CD4-positive, alpha-beta T cell treated with Interleukin-2 at 100 ng/mL for 4 hours (primary cell): ENCODE data around the gene TUBA4B.

ENCODE experiments used
- DNase-seq: peaks from one replicate; pipeline ENCODE4 v3.0.0-alpha.2; 2020; ENCODE audit warnings: low spot score

Gene TUBA4B

DNA sequence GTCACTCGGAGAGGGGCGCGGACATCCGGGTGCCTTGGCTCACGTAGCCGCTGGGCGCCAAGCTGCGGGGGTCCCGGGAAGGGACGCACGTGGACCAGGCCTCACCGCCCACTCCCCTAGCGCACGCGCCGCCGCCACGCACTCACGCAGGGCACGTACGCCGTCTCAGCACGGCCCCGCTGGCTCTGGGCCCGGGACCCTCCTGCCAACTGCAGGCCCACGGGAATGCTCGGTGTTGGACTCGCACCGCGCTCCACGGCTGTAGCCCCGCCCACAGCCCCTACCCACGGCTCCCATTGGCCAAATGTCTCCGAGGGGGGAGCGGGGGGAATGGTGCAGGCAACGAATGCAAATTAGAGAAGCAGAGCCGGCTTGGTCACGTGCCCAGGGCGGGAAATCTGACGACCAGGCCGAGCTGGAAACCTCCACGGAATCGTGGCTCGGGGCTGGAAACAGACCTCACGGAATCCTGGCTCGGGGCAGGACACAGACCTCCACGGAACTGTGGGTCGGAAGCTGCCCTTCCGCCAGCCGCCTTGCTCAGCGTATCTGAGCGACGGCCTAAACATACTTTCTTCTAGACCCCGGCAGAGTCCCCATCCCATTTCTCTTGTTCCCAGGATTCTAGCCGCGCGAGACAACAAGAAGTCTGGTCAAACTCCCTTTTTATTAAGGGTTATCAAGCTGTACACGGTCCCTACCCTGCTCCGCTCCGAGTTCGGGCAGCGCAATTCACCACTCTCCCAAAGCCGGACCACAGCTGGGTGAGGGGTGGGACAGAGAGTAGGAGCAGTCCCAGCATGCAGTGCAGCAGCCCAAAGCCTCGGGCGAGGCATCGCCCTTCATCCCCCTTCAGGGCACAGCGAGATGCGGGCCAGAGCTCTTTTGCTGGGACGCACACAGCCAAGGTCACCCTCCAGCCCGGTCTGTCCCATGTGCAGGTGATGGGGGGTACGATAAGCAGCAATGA, 34.0 kb upstream of the TUBA4B start, which contains the start of gene ABCB6:
TSS of gene ABCB6 (minus strand) at position 227 of the 970 bp plus-strand sequence. CDS start 285 bp downstream, outside the sequence.
- peak; percentile 89 for DNase-seq

DNA sequence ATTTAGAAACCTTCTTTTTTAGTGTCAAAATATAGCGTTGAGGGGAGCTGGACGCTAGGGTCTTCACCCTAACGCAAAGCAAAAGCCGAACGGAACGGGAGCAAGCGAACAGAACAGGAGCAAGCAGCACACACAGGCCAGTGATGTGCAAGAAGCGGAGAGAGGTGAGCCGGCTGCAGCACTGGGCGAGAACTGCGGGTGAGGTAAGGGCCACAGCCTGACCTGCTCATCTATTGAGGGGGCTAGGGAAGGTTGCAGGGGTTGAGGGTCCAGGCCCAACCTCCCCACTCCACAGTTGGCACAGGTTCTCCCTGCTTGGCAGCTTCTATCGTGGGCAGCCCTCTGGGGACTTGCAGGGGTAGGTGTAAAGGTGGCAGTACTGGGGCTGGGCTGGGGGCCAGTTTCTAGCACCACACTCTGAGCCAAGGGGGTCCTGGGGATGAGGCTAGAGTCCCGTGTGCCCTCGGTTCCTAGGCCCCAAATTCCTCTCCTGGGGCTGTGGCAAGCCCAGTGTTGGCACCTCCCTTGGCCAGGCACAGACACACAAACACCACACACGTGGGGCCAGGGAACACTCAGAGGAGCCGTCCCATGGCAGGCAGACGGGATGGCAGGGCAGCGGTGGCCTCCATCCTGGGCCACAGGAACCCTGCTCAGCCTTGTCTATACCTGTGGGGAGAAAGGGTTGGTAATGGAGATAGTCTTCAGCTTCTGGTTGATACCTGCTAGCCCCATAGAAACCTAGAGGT, 33.1 kb upstream of the TUBA4B start:
- no peak for DNase-seq

DNA sequence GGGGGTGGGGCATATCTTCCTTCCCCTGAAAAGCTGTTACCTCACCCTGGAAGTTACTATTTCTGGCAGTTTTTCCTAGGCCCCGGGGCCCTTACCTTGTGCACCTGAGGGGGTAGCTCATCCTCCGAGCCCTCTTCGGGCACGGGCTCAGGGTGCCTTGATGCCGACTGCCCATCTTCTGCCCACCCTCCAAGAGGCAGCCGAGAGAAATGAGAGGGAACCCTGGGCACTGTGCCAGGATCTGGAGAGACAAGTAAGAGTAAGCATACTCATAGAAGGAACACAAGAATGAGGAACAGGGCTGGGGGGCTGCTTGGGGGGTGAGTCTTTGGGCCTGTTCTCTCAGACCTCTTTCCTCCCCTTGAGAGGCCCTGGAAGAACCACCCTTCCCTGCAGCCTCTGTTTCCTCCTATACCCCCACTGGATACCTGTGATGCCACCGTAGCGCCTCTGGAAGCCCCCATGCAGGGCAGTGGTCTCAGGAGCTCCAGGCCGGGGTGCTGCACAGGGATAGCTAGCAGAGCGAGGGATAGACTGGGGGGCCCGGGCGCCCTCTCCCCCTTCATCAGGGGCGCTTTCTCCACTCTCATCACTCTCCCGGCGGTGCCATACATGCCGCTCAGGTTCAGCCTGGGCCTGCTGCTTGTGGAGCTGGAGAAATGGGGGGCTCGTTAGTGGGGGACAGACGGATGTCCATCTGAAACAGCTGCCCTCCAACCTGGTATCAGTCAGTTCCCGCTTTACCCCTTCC, 32.2 kb upstream of the TUBA4B start:
- DNase-seq: no peak

DNA sequence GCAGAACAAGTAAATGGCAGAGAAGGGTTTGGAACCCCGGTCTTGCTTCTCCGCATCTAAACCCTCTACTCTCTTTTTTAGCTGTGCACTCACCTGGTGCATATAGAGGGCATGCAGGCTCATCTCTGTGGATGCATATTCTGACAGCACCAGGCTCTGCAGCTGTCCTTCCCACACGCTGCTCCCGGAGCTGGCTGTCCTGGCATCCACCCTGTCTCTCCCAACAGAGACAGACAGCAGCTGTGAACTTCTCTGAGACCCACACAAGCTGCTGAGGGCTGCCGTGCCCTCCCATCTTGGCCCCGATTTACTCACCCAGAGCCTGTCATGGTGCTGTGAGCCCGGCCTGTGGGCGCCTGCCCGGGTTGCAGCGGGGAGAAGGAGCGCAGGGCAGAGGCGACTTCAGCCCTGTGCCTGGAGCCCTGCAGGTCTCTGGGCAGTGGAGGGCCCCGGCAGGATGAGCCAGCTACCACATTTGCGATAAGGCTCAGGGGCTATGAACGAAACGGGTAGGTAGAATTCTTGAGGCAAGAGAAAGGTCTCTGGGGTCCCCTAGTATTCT, 31.0 kb upstream of the TUBA4B start:
- DNase-seq: no peak

DNA sequence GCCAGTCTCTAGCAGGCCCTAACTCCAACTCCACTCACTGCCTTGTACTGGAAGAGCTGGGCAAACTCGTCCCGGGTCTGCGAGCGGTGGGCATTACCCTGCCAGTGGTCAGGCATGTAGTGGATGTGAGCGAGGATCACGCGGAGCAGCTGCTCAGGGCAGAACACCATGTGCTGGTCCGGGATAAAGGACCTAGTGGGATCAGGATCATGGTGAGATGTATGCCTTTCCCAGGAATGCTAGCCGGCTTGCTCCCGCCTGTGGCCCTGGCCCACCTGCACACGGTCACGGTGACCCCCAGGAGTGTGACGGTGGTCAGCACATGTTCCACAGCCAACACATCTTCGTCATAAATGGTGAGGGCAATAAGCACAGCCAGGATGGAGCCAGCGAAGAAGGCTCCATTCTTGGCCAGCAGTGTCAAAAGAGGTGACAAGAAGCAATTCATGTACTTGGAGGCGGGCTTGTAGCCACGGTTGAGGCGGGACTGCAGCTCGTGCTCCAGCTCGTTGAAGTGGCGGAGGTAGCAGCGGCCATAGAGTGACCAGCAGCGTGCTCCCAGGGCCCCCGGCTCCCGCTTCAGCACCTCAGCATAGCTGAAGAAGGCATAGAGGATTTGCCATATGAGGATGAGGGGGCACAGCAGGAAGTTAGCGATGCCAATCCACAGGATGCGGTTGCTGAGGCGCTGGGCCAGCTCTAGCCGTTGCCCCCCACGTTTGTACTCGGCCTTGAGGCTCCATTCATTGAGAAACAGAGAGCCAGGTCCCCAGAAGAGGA, 29.0 kb upstream of the TUBA4B start:
- no peak for DNase-seq

DNA sequence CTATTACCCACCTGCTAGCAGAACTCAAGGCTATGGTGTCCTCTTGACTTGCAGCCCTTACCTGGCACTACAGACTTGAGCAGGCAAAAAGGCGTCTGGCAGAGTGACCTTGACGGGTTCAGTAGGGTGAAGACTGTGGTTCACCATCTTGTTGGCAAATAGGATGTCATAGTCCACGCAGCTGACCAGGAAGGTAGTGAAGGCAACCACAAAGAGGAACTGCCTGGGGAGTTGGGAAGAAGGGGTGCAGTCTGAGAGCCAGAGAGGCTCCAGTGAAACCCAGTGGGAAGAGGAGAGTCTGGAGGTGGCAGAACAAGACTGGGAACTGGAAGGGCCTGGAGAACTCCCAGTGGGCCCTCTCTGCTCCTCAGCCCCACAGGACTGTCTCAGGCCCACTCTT, 27.7 kb upstream of the TUBA4B start:
- DNase-seq: no peak

DNA sequence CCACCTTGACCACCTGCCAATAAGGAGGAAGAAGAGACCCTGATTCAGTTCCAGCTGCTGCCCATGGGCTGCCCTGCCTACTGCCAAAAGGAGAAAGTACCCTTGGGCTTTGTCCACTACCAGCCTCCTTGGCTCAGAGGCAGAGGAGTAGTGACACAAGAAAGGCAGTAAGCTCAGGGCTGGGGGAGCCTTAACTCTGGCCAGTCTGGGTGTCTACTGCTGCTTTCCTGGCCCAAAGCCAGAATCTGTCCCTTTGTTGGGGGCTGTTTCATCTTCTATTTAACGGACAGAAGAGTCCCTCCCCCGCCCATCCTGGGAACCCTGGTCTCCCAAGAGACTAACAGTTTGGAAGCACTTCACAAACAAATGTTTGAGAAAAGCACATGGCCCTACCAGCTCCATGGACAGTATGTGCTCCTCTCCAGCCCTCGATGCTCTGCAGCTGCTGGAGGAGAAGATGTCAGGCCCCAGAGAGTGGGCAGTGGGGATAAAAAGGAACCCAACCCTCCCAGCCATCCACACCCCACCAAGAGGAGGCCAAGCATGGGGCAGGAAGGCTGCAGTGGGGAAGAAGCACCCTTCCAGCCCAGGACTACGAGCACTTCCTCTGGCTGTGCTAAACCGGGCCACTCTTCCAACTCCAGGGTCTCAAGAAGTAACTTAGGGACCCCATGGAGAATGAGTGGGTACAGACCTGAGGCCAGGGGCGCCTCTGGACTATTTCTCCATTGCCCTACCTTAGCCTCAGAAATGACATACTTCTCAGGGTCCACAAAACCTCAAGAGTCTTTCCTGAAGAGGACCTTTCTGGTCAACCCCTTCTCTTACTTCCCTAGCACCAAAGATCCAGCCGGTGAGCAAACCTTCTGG, 24.8 kb upstream of the TUBA4B start:
- DNase-seq: no peak

DNA sequence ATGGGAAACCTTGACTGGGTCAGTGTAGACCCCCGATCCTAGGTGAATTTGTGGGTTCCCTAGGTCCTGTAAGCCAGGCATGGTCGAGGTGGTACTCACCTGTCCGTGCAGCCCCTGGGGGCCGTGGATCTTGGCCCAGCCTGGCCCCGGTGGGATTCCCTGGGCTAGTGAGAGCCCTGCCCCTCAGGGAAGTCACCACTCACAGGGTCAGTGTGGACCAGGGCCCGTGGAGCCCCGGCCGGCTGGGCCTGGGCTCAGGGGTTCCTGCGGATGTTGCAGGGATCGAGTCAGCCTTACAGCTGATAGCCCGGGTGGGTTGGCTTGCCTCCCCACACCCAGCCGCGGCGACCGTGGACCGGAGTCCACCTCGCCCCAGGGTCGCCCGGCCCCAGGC, 24.1 kb upstream of the TUBA4B start:
- DNase-seq: no peak

DNA sequence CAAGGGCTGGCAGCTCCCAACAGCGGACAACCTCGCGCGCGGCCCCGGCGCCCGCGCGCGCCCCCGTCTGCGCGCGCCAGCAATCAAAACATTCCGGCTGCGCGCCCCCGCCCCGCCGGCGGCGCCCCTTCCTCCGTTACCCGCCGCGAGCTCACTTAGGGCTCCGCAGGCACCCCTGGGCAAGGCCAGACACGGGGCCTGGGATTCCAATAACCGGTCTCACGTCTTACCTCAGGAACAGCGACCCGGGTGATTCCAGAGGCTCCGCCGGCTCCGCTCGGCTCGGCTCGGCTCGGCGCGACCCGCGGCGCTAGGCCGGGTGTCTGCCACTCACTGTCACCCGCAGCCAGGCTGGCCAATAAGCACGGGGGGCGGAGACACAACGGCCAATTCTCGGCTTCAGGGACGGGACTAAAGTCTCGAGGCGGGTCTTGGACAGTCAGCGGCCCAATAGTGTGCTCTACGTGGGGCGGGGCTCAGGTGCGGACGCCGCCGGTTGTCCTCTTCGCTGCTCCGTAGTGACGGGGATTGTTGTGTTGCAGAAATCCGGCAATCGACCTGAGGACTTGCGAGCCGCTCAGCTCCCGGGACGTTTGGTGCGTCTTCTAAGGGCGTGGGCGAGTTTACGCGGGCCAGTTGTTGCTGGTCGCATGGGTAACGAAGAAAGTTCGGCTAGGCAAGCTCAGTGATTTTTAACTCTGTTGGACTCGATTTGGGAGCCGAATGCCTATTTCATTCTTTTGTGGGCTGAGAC, 23.6 kb upstream of the TUBA4B start, which contains the start of the genes ANKZF1 and ATG9A:
TSS of gene ANKZF1 (plus strand) at position 502 of the 754 bp plus-strand sequence. CDS start 452 bp downstream, outside the sequence.
TSS of gene ATG9A (minus strand) at position 332 of the 754 bp plus-strand sequence. CDS start 1,612 bp downstream, outside the sequence.
- DNase-seq: peak; percentile 99

DNA sequence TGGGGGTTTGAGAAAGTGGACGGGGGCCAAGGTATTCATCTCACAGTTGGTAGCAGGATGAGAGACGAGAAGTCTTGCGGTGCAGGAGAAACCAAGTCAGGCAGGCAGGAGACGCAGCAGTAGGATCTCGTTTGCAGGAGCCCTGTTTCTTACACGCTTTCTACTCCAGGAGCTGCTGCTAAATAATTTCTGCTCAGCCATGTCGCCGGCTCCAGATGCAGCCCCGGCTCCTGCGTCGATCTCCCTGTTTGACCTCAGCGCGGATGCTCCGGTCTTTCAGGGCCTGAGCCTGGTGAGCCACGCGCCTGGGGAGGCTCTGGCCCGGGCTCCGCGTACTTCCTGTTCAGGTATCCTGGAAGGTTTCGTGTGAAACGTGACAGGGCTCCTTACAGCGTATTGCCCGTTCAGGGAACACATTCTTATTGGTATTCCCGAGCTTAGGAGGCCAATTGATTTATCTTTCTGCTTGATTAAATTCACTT, 22.9 kb upstream of the TUBA4B start:
- no peak for DNase-seq

DNA sequence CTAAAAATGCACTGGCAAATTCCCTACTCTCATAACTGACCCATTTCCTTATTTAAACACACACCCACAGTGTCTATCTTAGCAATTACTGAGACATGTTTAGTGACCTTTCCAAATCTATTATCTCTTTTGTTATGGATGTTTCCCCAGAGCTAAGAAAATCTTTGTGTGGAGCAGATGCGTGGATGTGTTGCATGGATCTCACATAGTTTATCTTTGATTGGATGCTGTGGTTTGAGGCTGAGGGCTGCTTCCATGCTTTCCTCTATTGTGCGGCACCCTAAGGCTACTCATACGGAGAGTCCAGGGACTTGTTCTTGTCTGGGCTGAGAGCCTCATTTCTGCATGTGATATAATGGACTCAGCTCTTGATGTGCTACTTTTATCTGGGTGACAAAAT, 18.7 kb upstream of the TUBA4B start:
- DNase-seq: no peak

DNA sequence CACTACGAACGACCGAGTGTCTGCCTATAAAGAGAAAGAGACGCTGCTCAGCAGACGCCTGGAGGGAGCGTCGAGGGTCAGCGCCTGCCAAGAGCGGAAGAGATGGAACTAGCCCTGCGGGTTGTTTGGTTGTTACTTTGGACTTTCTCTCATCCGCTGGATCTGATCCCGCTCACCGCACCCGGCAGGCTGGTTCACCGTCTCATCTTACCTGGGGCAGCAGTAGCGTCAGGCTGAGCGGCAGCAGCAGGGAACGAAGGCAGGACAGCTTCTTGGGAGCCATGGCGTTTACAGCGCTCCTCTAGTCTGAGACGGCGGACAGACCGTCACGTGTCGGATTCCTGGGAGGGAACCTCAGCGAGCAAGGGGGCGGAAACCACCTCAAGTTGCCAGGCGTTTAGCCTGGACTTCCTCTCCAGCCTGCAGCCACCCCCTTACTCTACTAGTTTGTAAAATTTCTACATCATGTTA, 9.7 kb upstream of the TUBA4B start:
- DNase-seq: no peak

DNA sequence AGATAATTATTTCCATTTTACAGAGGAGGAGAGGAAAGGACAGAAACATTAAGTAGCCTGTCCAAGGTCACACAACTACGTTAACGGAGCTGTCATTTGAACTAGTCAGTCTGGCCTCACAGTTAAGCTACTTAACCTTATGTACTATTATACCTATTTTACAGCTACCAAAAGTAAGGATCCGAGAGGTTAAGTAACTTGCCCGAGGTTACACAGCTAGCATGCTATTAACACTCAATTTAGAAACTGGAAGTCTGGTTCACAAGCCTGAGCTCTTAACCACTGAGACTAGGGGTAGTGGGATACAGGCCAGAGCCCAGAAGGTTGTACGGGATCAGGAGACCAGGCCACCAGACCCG, 8.3 kb upstream of the TUBA4B start:
- DNase-seq: no peak

DNA sequence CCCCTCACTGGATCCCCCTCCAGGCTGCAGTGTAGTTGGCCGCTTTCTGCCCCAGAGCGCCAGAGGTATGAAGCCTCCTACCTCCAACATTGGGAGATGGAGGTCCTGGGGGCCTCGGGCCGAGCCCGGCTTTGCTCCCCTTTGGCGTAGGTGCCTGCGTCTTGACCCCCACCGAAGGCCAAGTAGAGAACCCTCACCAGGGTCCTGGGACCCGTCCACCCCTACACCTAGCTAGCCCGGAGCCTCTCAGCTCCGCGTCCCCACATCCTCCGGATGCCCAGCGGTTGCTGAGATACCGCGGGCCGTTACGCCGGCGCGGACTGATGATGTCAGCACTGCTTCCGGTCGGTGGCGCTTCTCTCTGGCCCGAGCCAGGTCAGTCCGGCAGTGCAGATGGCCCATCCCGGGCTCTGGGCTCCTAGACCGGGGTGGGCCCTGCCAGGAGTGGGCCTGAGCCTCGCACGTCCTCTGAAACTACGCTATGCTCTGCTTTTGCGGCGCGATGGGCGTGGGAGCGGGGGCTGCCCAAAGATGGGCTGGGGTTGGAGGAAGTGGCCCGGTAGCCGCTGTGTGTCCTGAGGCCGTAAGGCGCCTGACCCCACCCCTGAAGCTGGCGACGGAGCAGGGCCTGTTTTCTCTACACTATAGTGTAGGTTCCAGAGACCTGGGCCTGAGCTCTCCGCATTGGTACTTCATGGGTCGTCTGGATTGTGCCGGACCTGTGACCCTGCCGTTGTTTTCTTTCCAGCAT, 7.7 kb upstream of the TUBA4B start, which contains the start of the genes GLB1L and STK16:
TSS of gene GLB1L (minus strand) at position 297 of the 751 bp plus-strand sequence. CDS start 1,871 bp downstream, outside the sequence.
TSS of gene STK16 (plus strand) at position 332 of the 751 bp plus-strand sequence. CDS start 521 bp downstream, outside the sequence.
- DNase-seq: peak; percentile 87

DNA sequence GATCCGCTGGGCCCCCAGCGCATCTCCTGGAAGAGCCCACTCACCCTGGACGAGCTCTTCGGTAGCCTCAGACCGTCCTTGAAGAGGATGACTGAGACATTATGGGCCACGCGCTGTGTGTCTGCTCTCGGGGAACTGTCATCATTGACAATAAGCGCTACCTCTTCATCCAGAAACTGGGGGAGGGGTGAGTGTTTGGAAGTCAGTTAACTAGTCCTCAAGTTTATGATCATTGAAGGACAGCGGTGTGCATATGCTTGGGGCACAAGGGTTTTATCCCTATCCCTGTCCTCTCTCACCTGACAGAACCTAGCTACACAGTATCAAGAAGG, 7.2 kb upstream of the TUBA4B start:
- DNase-seq: no peak

DNA sequence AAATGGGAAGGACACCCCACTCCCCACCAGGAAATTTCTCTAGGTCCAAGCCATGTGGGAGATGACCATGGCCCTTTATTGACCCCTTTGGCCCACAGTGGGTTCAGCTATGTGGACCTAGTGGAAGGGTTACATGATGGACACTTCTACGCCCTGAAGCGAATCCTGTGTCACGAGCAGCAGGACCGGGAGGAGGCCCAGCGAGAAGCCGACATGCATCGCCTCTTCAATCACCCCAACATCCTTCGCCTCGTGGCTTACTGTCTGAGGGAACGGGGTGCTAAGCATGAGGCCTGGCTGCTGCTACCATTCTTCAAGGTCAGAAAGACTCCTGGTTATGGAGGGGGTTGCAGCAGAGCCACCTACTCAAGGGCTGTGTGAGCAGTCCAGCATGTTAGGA, 6.5 kb upstream of the TUBA4B start:
- no peak for DNase-seq

DNA sequence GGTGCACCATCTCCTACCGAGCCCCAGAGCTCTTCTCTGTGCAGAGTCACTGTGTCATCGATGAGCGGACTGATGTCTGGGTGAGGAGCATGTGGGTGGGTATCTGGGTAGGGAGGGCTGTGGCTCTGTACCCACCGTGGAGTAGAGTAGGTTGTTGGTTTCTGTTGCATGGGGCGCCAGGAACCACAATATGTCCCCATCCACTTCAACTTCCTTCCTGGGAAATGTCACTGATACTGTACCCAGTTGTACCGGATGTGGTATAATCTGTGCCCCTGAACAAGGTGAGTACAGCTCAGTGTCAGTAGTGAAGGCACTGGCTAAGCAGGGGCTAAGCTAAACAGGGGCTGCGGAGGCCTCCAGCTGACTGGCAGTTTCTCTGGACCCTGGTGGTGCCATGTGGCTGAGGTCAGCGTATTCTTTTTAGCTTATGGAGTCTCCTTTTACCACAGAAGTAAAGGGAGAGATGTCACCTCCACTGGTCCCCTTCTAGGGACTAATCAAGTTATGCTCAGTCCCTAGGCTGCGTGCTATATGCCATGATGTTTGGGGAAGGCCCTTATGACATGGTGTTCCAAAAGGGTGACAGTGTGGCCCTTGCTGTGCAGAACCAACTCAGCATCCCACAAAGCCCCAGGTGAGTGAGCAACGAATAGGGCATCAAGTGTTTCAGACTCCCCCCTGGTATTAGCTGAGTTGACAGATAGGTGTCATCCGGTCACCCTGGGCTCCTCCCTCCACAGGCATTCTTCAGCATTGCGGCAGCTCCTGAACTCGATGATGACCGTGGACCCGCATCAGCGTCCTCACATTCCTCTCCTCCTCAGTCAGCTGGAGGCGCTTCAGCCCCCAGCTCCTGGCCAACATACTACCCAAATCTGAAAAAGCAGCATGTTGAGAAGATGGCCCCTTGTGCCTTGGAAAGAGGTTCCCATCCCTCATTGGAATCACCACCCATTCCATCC, 5.1 kb upstream of the TUBA4B start:
- DNase-seq: peak; percentile 82
